Neuronal stem cell (in vitro differentiated cells): Measurements from ENCODE around the gene CD300LD.
"Not testable (repeated sequence)": the region's sequence is repeated elsewhere in the genome, so short reads cannot be mapped to it uniquely, and the experiment has no call there.

ENCODE experiments used
- DNase-seq: peaks from one replicate; pipeline ENCODE4 v3.0.0-alpha.2; 2013; ENCODE audit warnings: low spot score
- H2AFZ ChIP-seq: one replicate; pipeline ENCODE4 v1.6.1; 2013; ENCODE audit warnings: mild to moderate bottlenecking, low read length, inconsistent platforms
- H2AK5ac ChIP-seq: 2 replicates; pipeline ENCODE4 v1.6.1; 2013; ENCODE audit warnings: low read depth, mild to moderate bottlenecking, inconsistent platforms, low read length, moderate library complexity, mixed read lengths
- H2BK120ac ChIP-seq: 2 replicates; pipeline ENCODE4 v1.6.1; 2013; ENCODE audit warnings: low read depth, mild to moderate bottlenecking, inconsistent platforms, low read length, moderate library complexity, mixed read lengths
- H2BK12ac ChIP-seq: one replicate; pipeline ENCODE4 v1.6.1; 2013; ENCODE audit warnings: low read length, inconsistent platforms
- H2BK15ac ChIP-seq: 2 replicates; pipeline ENCODE4 v1.6.1; 2013; ENCODE audit warnings: mild to moderate bottlenecking, low read length, inconsistent platforms, mixed read lengths
- H2BK5ac ChIP-seq: one replicate; pipeline ENCODE4 v1.6.1; 2013; ENCODE audit warnings: inconsistent platforms, mild to moderate bottlenecking, low read length, moderate library complexity
- H3K14ac ChIP-seq: one replicate; pipeline ENCODE4 v1.6.1; 2013; ENCODE audit warnings: low read length, inconsistent platforms
- H3K18ac ChIP-seq: 2 replicates; pipeline ENCODE4 v1.6.1; 2013; ENCODE audit warnings: low read length, inconsistent platforms
- H3K23ac ChIP-seq: 2 replicates; pipeline ENCODE4 v1.6.1; 2013; ENCODE audit warnings: low read depth, mild to moderate bottlenecking, mixed read lengths, low read length, inconsistent platforms; ENCODE audit not compliant: poor library complexity
- H3K27ac ChIP-seq: replicated peaks from 3 replicates; pipeline ENCODE4 v1.5.1; 2013; ENCODE audit warnings: low read length, inconsistent platforms
- H3K27me3 ChIP-seq, 3 experiments: 2 replicates each; pipeline ENCODE4 v1.6.1; 2013; ENCODE audit warnings: low read length in 3 of 3, mild to moderate bottlenecking in 2 of 3, inconsistent platforms in 1 of 3, low read depth in 1 of 3, mixed read lengths in 1 of 3, moderate library complexity in 1 of 3; ENCODE audit not compliant: control insufficient read depth in 3 of 3, insufficient read depth in 3 of 3
- H3K36me3 ChIP-seq, 2 donors: replicated peaks in 1 of 2; 2 replicates each; pipeline ENCODE4 v1.6.1; 2013; ENCODE audit warnings: low read length in 2 of 2; ENCODE audit not compliant: control insufficient read depth in 2 of 2, insufficient read depth in 2 of 2
- H3K4ac ChIP-seq: 2 replicates; pipeline ENCODE4 v1.6.1; 2013; ENCODE audit warnings: inconsistent platforms, mild to moderate bottlenecking, low read length, moderate library complexity
- H3K4me1 ChIP-seq, 2 donors: 1 replicate in 1 of 2; 2 replicates in 1 of 2; pipeline ENCODE4 v1.6.1; 2013; ENCODE audit warnings: low read length in 2 of 2, low read depth in 1 of 2; ENCODE audit not compliant: control insufficient read depth in 2 of 2, insufficient read depth in 1 of 2
- H3K4me2 ChIP-seq: one replicate; pipeline ENCODE4 v1.6.1; 2013; ENCODE audit warnings: mild to moderate bottlenecking, low read length, inconsistent platforms; ENCODE audit not compliant: insufficient read depth, poor library complexity, severe bottlenecking
- H3K4me3 ChIP-seq, 2 donors: 2 replicates each; pipeline ENCODE4 v1.5.1; 2013; ENCODE audit warnings: low read length in 2 of 2, mild to moderate bottlenecking in 2 of 2, inconsistent platforms in 1 of 2, moderate library complexity in 1 of 2
- H3K79me1 ChIP-seq: one replicate; pipeline ENCODE4 v1.6.1; 2013; ENCODE audit warnings: low read depth, mild to moderate bottlenecking, inconsistent platforms, low read length, moderate library complexity
- H3K9ac ChIP-seq: one replicate; pipeline ENCODE4 v1.6.1; 2013; ENCODE audit warnings: mild to moderate bottlenecking, low read depth, low read length, inconsistent platforms; ENCODE audit not compliant: poor library complexity
- H3K9me3 ChIP-seq, 2 donors: replicated peaks in 1 of 2; 2 replicates each; pipeline versions ENCODE3 to v1.6.1; 2013; ENCODE audit warnings: low read length in 2 of 2, mild to moderate bottlenecking in 2 of 2, inconsistent platforms in 1 of 2, low read depth in 1 of 2, mixed read lengths in 1 of 2, moderate library complexity in 1 of 2; ENCODE audit not compliant: control insufficient read depth in 2 of 2, insufficient read depth in 1 of 2
- H4K8ac ChIP-seq: one replicate; pipeline ENCODE4 v1.6.1; 2013; ENCODE audit warnings: low read depth, mild to moderate bottlenecking, inconsistent platforms, low read length, moderate library complexity
- H4K91ac ChIP-seq: one replicate; pipeline ENCODE4 v1.6.1; 2013; ENCODE audit warnings: low read length, low read depth, mild to moderate bottlenecking, inconsistent platforms; ENCODE audit not compliant: poor library complexity
- WGBS, 2 donors: extraction: QIAGEN DNeasy Blood & Tissue Kit; methylation state at CpG; one replicate each; pipeline ENCODE4 v1.1.7; 2013; ENCODE audit warnings: missing lambda C conversion rate in 2 of 2, mixed read lengths in 1 of 2; ENCODE audit not compliant: insufficient read length in 2 of 2, insufficient replicate concordance in 1 of 2; ENCODE audit errors: extremely low coverage in 2 of 2; 5-methylcytosine and 5-hydroxymethylcytosine counted together

The CD300LD gene

DNA sequence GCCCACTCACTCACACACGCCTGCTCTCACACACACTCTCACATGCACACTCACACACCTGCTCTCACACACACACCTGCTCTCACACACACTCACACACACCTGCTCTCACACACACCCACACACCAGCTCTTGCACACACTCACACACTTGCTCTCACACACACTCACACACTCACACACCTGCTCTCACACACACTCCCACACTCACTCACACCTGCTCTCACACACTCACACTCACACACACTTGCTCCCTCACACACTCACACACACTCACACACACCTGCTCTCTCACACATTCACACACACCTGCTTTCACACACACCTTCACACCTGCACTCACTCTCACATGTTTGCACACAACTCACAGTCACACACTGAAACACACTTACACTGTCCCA, 28.7 kb downstream of the CD300LD start:
- no peak overlapping the region for H2BK120ac ChIP-seq
- H2BK15ac ChIP-seq = no peak overlapping the region
- no peak overlapping the region for H2BK12ac ChIP-seq
- H2BK5ac ChIP-seq = no peak overlapping the region
- H3K4ac ChIP-seq = no peak overlapping the region
- H3K36me3 ChIP-seq = no peaks in the 10 kb centered on the region
- no peak overlapping the region for H3K14ac ChIP-seq
- H3K4me2 ChIP-seq = no peak overlapping the region
- H3K79me1 ChIP-seq = no peaks in the 10 kb centered on the region
- peaks cover 0 to 1% of the 10 kb centered on the region in 2 donors for H3K4me1 ChIP-seq
- WGBS, 2 donors = 100% methylated on average over 1 of the region's 1 CpG; no CpG with 5 or more reads in 1 of the 2 donors
- no peak for DNase-seq
- no peak overlapping the region for H4K91ac ChIP-seq
- peak overlapping the region in 1 of 2 donors; percentile 67 for H3K4me3 ChIP-seq
- no peak overlapping the region for H2AFZ ChIP-seq
- H4K8ac ChIP-seq = no peak overlapping the region
- H3K23ac ChIP-seq = peak overlapping the region; percentile 76
- no peak overlapping the region for H3K27ac ChIP-seq
- peaks cover 0 to 2% of the 10 kb centered on the region in 2 donors for H3K9me3 ChIP-seq
- no peak overlapping the region for H2AK5ac ChIP-seq
- H3K18ac ChIP-seq = no peak overlapping the region
- H3K9ac ChIP-seq = peak overlapping the region; percentile 1
- H3K27me3 ChIP-seq = no peaks in the 10 kb centered on the region

- Histone ChIP-seq H2AK5ac (no peak overlapping the region), H4K91ac (no peak overlapping the region), H3K18ac (no peak overlapping the region), H2BK15ac (no peak overlapping the region), H3K27me3 (no peaks in the 10 kb centered on the region), H3K4me1 (peaks cover 0 to 1% of the 10 kb centered on the region in 2 donors), H3K14ac (no peak overlapping the region), H4K8ac (no peak overlapping the region), H3K36me3 (no peaks in the 10 kb centered on the region), H2BK12ac (no peak overlapping the region), H3K4me3 (no peak overlapping the region), H2BK120ac (no peak overlapping the region), H3K23ac (no peak overlapping the region), H2AFZ (no peak overlapping the region), H3K79me1 (no peaks in the 10 kb centered on the region), H3K4ac (no peak overlapping the region), H3K9me3 (peaks cover 0 to 2% of the 10 kb centered on the region in 2 donors), H2BK5ac (no peak overlapping the region), H3K4me2 (no peak overlapping the region), H3K9ac (no peak overlapping the region), H3K27ac (no peak overlapping the region)
- WGBS, 2 donors = no CpG with 5 or more reads among the region's 3 CpGs
- no peak for DNase-seq
Observed at GRCh38 chr17:74561586-74561985, 30.5 kb downstream of the CD300LD start.

GRCh38 chr17:74558882-74559519, 33.1 kb downstream of the CD300LD start:
- H3K36me3 ChIP-seq = no peaks in the 10 kb centered on the region
- H2BK5ac ChIP-seq = no peak overlapping the region
- H2BK15ac ChIP-seq = no peak overlapping the region
- no peak overlapping the region for H3K9ac ChIP-seq
- H3K27me3 ChIP-seq = peaks cover 0 to 4% (median 0%) of the 10 kb centered on the region in 3 experiments
- no peak overlapping the region for H4K8ac ChIP-seq
- H3K9me3 ChIP-seq = peaks cover 0 to 2% of the 10 kb centered on the region in 2 donors
- no peak overlapping the region for H2AK5ac ChIP-seq
- no peak overlapping the region for H2BK120ac ChIP-seq
- H3K14ac ChIP-seq = no peak overlapping the region
- H3K27ac ChIP-seq = no peak overlapping the region
- WGBS, 2 donors = no CpG with 5 or more reads among the region's 6 CpGs
- no peak overlapping the region for H3K4me2 ChIP-seq
- no peaks in the 10 kb centered on the region for H3K4me1 ChIP-seq
- H2AFZ ChIP-seq = no peak overlapping the region
- H3K4ac ChIP-seq = no peak overlapping the region
- H2BK12ac ChIP-seq = no peak overlapping the region
- DNase-seq = no peak
- no peak overlapping the region for H4K91ac ChIP-seq
- no peaks in the 10 kb centered on the region for H3K79me1 ChIP-seq
- no peak overlapping the region for H3K4me3 ChIP-seq
- no peak overlapping the region for H3K18ac ChIP-seq
- no peak overlapping the region for H3K23ac ChIP-seq

DNA sequence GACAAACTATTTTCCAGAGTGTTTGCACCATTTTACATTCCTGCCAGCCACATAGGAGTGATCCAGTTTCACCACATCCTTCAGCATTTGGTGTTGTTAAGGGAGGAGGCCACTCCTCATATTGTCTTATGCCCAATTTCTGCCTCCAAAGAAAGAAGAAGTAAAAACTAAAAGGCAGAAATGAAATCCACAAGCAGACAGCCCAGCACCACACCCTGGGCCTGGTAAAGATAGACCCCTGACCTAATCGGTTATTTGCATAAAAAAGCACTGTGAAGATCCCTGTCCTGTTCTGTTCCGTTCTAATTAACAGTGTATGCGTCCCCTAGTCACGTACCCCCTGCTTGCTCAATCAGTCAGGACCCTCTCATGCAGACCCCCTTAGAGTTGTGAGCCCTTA, 33.7 kb downstream of the CD300LD start:
- H4K91ac ChIP-seq, H3K23ac ChIP-seq, H3K4me2 ChIP-seq, H2BK5ac ChIP-seq, H3K27me3 ChIP-seq, DNase-seq, H3K9ac ChIP-seq, H2BK12ac ChIP-seq, H3K36me3 ChIP-seq, H3K4ac ChIP-seq, H3K27ac ChIP-seq, H2AFZ ChIP-seq, H3K14ac ChIP-seq, H2BK120ac ChIP-seq, H3K79me1 ChIP-seq, H3K18ac ChIP-seq, H3K4me1 ChIP-seq, H2AK5ac ChIP-seq, H3K4me3 ChIP-seq, H3K9me3 ChIP-seq, H4K8ac ChIP-seq, H2BK15ac ChIP-seq: not testable (repeated sequence)
- no CpG with 5 or more reads among the region's 4 CpGs for WGBS, 2 donors
